ENCODE measurements around the gene MTMR1.

- TF ChIP-seq, protein P1, sequence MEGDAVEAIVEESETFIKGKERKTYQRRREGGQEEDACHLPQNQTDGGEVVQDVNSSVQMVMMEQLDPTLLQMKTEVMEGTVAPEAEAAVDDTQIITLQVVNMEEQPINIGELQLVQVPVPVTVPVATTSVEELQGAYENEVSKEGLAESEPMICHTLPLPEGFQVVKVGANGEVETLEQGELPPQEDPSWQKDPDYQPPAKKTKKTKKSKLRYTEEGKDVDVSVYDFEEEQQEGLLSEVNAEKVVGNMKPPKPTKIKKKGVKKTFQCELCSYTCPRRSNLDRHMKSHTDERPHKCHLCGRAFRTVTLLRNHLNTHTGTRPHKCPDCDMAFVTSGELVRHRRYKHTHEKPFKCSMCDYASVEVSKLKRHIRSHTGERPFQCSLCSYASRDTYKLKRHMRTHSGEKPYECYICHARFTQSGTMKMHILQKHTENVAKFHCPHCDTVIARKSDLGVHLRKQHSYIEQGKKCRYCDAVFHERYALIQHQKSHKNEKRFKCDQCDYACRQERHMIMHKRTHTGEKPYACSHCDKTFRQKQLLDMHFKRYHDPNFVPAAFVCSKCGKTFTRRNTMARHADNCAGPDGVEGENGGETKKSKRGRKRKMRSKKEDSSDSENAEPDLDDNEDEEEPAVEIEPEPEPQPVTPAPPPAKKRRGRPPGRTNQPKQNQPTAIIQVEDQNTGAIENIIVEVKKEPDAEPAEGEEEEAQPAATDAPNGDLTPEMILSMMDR (IDR thresholded peaks at IDR 0.05; ENCODE audit: borderline replicate concordance, extremely low read depth, low read length, poor library complexity, severe bottlenecking) = no peak
- no peak for TF ChIP-seq EZH2 (IDR thresholded peaks at IDR 0.05; ENCODE audit: borderline replicate concordance, low read depth, low read length, severe bottlenecking)
Measured at GRCh38 chrX:150773117-150773516, 79.9 kb downstream of the MTMR1 start.

Measured in DND-41 (cell line).